OCI-LY7 (cell line): Measurements from ENCODE around the gene ENO4. TPM values are rescaled to one million over a fixed set of nuclear protein-coding genes. Genes with fewer than 3 reads are reported as not detected.

Experiments used
- BruUV-seq: library from RNA; stranded (reverse); fragments of 400-500 nt; replicated peaks from 2 replicates; lab custom pipeline; 2021; lab: Mats Ljungman, UMichigan
- CTCF ChIA-PET: fragments of 300-600 bp; sonication (Branson Sonifier 250); formaldehyde crosslinking; loops from one replicate; lab custom pipeline; 2022; ENCODE audit warnings: antibody characterized with exemption; ENCODE audit not compliant: unreplicated experiment; lab: Charles Lee
- POLR2A ChIA-PET: fragments of 300-600 bp; sonication (Branson Sonifier 250); formaldehyde crosslinking; loops from one replicate; lab custom pipeline; 2022; ENCODE audit warnings: antibody characterized with exemption; lab: Charles Lee
- DNase-seq: peaks from one replicate; pipeline ENCODE4 v3.0.0-alpha.2; 2015; ENCODE audit warnings: low spot score
- H2AFZ ChIP-seq: fragments of 200-600 bp; sonication (generic), shearing (Covaris generic); 2 replicates; pipeline ENCODE4 v1.6.1; 2014; ENCODE audit warnings: mild to moderate bottlenecking, antibody characterized with exemption, low read length, moderate library complexity
- H3K27ac ChIP-seq: fragments of 200-600 bp; sonication (generic); 2 replicates; pipeline ENCODE4 v1.5.1; 2014; ENCODE audit warnings: mixed run types, low read depth, mild to moderate bottlenecking, moderate library complexity, low read length, inconsistent platforms; ENCODE audit not compliant: poor library complexity, severe bottlenecking
- H3K36me3 ChIP-seq: fragments of 200-600 bp; sonication (generic); 2 replicates; pipeline ENCODE4 v1.6.1; 2014; ENCODE audit warnings: mild to moderate bottlenecking, antibody characterized with exemption, low read length, moderate library complexity, mixed read lengths; ENCODE audit not compliant: insufficient read depth
- H3K4me1 ChIP-seq: fragments of 200-600 bp; sonication (generic); 2 replicates; pipeline ENCODE4 v1.5.1; 2014; ENCODE audit warnings: mild to moderate bottlenecking, low read length; ENCODE audit not compliant: insufficient read depth, poor library complexity, severe bottlenecking
- H3K4me2 ChIP-seq: fragments of 200-600 bp; sonication (generic); 2 replicates; pipeline ENCODE4 v1.6.1; 2014; ENCODE audit warnings: mild to moderate bottlenecking, low read length
- H3K4me3 ChIP-seq: fragments of 200-600 bp; sonication (generic); 2 replicates; pipeline ENCODE4 v1.5.1; 2014; ENCODE audit warnings: mild to moderate bottlenecking, low read depth, low read length; ENCODE audit not compliant: poor library complexity, severe bottlenecking
- H3K79me2 ChIP-seq: fragments of 200-600 bp; sonication (generic); 2 replicates; pipeline ENCODE4 v1.6.1; 2016; ENCODE audit warnings: low read depth, mild to moderate bottlenecking, low read length, moderate library complexity, mixed read lengths; ENCODE audit not compliant: insufficient read depth
- H3K9me2 ChIP-seq: fragments of 200-600 bp; sonication (generic); 2 replicates; pipeline ENCODE4 v1.6.1; 2016; ENCODE audit warnings: mild to moderate bottlenecking, low read length, mixed read lengths; ENCODE audit not compliant: insufficient read depth
- H3K9me3 ChIP-seq: fragments of 200-600 bp; sonication (generic); 2 replicates; pipeline ENCODE4 v1.6.1; 2014; ENCODE audit warnings: mild to moderate bottlenecking, mixed run types, low read length, mixed read lengths
- H4K20me1 ChIP-seq: fragments of 200-600 bp; sonication (generic); 2 replicates; pipeline ENCODE4 v1.6.1; 2014; ENCODE audit warnings: mild to moderate bottlenecking, antibody characterized with exemption, low read length, moderate library complexity, mixed read lengths; ENCODE audit not compliant: insufficient read depth
- EZH2phosphoT487 ChIP-seq: fragments of 200-600 bp; sonication (generic); IDR thresholded peaks from 2 replicates; pipeline ENCODE4 v1.6.1; 2018; ENCODE audit warnings: low read depth, borderline replicate concordance, mild to moderate bottlenecking, mixed run types, antibody characterized with exemption, low read length, moderate library complexity, mixed read lengths
- intact Hi-C: fragments of 100-400 bp; cut with micrococcal nuclease; formaldehyde crosslinking; loops from one replicate; pipeline ENCODE4 v1.10.0; 2022; ENCODE audit not compliant: unreplicated experiment
- total RNA-seq, 2 experiments: library from RNA; depleted of rRNA in 1 of 2; stranded (reverse); fragments of >200 nt in 1 of 2; shearing (Covaris generic) in 1 of 2; gene quantifications; 2 replicates each; pipeline ENCODE4 v1.2.3, GENCODE V29; 2014 to 2022
- TF ChIP-seq, protein P1 (sequence below): fragments of 200-600 bp; sonication (generic); conservative IDR thresholded peaks from 2 replicates; pipeline ENCODE4 v1.5.1; 2014; ENCODE audit warnings: mild to moderate bottlenecking, antibody characterized with exemption, low read length, moderate library complexity, mixed read lengths

Gene ENO4
- total RNA-seq, 2 experiments from 2014 or later: not detected

DNA sequence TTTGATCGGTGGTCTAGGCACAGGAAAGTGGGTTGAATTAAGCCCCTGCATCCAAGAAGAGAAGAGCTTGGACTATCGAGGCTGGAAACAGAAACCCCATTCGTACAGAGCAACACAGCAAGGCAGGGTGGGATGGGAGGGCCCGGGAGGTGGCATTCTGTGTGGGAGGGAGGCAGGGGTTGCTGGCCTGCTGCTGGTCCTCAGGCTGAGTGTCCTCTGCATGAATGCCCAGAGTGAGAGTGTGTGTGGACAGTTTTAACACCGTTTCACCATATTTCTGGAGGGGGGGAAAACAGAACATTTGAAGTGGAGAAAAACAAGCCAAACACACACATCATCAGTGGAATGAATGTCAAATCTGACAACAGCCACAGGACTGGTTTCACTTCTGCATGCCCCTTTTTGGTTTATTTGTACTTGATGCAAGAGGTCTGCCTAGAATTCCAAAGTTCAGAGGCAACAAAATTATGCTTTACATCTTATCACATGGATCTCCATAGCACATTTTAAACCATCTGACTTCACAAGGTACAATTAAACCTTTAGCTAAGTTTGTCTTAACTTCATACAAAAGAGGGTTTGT, 11.1 kb upstream of the ENO4 start:
- no peak overlapping the region for H3K27ac ChIP-seq
- H3K4me1 ChIP-seq: no peaks in the 10 kb centered on the region
- TF ChIP-seq, protein P1, sequence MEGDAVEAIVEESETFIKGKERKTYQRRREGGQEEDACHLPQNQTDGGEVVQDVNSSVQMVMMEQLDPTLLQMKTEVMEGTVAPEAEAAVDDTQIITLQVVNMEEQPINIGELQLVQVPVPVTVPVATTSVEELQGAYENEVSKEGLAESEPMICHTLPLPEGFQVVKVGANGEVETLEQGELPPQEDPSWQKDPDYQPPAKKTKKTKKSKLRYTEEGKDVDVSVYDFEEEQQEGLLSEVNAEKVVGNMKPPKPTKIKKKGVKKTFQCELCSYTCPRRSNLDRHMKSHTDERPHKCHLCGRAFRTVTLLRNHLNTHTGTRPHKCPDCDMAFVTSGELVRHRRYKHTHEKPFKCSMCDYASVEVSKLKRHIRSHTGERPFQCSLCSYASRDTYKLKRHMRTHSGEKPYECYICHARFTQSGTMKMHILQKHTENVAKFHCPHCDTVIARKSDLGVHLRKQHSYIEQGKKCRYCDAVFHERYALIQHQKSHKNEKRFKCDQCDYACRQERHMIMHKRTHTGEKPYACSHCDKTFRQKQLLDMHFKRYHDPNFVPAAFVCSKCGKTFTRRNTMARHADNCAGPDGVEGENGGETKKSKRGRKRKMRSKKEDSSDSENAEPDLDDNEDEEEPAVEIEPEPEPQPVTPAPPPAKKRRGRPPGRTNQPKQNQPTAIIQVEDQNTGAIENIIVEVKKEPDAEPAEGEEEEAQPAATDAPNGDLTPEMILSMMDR: no peak
- TF ChIP-seq EZH2phosphoT487: no peak
- no peak overlapping the region for H2AFZ ChIP-seq
- POLR2A ChIA-PET: interaction anchor here (0.5 to 2.7 kb wide), 3 partner anchors 11 to 43 kb away, joined by 3 to 16 read pairs (median 5); partner anchors contain the start of gene ENO4
- CTCF ChIA-PET: no interaction called here
- no peaks in the 10 kb centered on the region for H4K20me1 ChIP-seq
- H3K79me2 ChIP-seq: no peaks in the 10 kb centered on the region
- no peaks in the 10 kb centered on the region for H3K9me3 ChIP-seq
- intact Hi-C loops: no loop called here
- no peaks in the 10 kb centered on the region for H3K36me3 ChIP-seq
- H3K4me3 ChIP-seq: no peak overlapping the region
- no peaks in the 10 kb centered on the region for H3K9me2 ChIP-seq
- no peak for DNase-seq
- no TSS peak for BruUV-seq
- peak overlapping the region; percentile 42; the same call in 1 of the 2 replicates for H3K4me2 ChIP-seq

DNA sequence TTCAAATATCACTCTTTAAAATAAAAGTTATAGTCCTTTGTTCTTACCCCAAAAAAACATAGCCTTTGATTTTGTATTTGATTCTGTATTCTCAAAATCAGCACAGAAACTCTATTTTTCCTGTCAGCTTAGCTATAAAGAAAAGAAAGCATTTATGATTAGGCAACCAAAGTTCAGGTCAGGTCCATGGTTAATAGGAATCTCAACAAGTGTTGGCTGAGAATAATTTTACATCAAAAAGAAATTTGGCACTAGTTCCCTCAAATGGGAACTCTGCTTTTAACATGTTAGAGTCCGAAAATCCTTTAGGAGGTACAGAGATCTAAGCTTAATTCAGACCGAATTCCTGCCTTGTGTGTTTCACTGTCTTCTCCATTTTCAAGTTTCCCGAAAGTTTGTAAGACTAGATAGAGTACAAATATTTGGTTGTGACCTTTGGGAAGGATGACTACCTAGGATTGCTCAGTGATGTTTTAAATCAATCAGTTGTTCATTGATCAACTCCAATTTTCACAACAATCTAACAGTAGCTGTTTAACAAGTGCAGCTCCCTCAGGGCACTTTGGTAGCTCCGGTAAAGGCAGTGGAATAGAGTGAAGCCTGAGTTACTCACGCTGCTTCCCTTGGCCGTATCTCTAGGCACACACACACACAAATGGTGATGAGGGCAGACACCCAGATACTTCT, 8.8 kb upstream of the ENO4 start:
- H3K4me1 ChIP-seq: no peaks in the 10 kb centered on the region
- no TSS peak for BruUV-seq

More for the DNA sequence above, 8.8 kb upstream of the ENO4 start:
- H3K36me3 ChIP-seq: no peaks in the 10 kb centered on the region
- ChIA-PET POLR2A (interaction anchor here (1.2 kb wide), 1 partner anchor 13 kb away, joined by 4 read pairs; no protein-coding TSS in a partner anchor), CTCF (no interaction called here)
- no peak for DNase-seq
- H3K9me2 ChIP-seq: no peaks in the 10 kb centered on the region
- H2AFZ ChIP-seq: no peak overlapping the region
- no peaks in the 10 kb centered on the region for H3K79me2 ChIP-seq
- no peaks in the 10 kb centered on the region for H3K9me3 ChIP-seq
- H4K20me1 ChIP-seq: no peaks in the 10 kb centered on the region
- no peak overlapping the region for H3K27ac ChIP-seq
- no peak overlapping the region for H3K4me3 ChIP-seq
- intact Hi-C loops: no loop called here
- H3K4me2 ChIP-seq: peak overlapping the region; percentile 22; the same call in 1 of the 2 replicates
- TF ChIP-seq, protein P1: no peak
- no peak for TF ChIP-seq EZH2phosphoT487
